ENCODE results near the gene MMEL1.

GRCh38 chr1:2633366-2633935 lies 635 bp upstream of the MMEL1 start:
- no peak for TF ChIP-seq CTCF (IDR thresholded peaks at IDR 0.05)
- no peak for TF ChIP-seq POLR2A (IDR thresholded peaks at IDR 0.05)

Measured in body of pancreas (tissue), 4 donors.